KMS-11 (cell line): ENCODE data around the gene ITGB3.
A peak's percentile ranks its signal among the peaks of the same experiment; 100 is the strongest.

Source experiments
- H2AFZ ChIP-seq: fragments of 200-600 bp; sonication (generic); 2 replicates; pipeline ENCODE4 v1.6.1; 2016; ENCODE audit warnings: antibody characterized with exemption, mixed run types, low read depth
- H3K27ac ChIP-seq: fragments of 200-600 bp; sonication (generic); 2 replicates; pipeline ENCODE4 v1.6.1; 2016; ENCODE audit warnings: mild to moderate bottlenecking, mixed run types
- H3K27me3 ChIP-seq: fragments of 200-600 bp; sonication (generic); 2 replicates; pipeline ENCODE4 v1.6.1; 2017; ENCODE audit warnings: mild to moderate bottlenecking, low read depth, mixed run types, moderate library complexity; ENCODE audit not compliant: insufficient read depth
- H3K36me3 ChIP-seq: fragments of 200-600 bp; sonication (generic); 2 replicates; pipeline ENCODE4 v1.6.1; 2017; ENCODE audit warnings: mild to moderate bottlenecking, mixed run types; ENCODE audit not compliant: insufficient read depth
- H3K4me1 ChIP-seq: fragments of 200-600 bp; sonication (generic); 2 replicates; pipeline ENCODE4 v1.6.1; 2016; ENCODE audit warnings: mild to moderate bottlenecking, low read depth, mixed run types; ENCODE audit not compliant: poor library complexity, severe bottlenecking
- H3K4me2 ChIP-seq: fragments of 200-600 bp; sonication (generic); 2 replicates; pipeline ENCODE4 v1.7.0; 2016; ENCODE audit warnings: mild to moderate bottlenecking, mixed run types
- H3K4me3 ChIP-seq: fragments of 200-600 bp; sonication (generic); IDR thresholded peaks from 2 replicates; pipeline ENCODE4 v1.6.1; 2017; ENCODE audit warnings: low read depth, low read length, mixed read lengths; ENCODE audit not compliant: insufficient read depth
- H3K79me2 ChIP-seq: fragments of 200-600 bp; sonication (generic); 2 replicates; pipeline ENCODE4 v1.6.1; 2016; ENCODE audit warnings: low read depth, mixed run types; ENCODE audit not compliant: insufficient read depth
- H3K9ac ChIP-seq: fragments of 200-600 bp; sonication (generic); 2 replicates; pipeline ENCODE4 v1.6.1; 2016; ENCODE audit warnings: mild to moderate bottlenecking, mixed run types
- H4K20me1 ChIP-seq: fragments of 200-600 bp; sonication (generic); 2 replicates; pipeline ENCODE4 v1.6.1; 2016; ENCODE audit warnings: mild to moderate bottlenecking, mixed run types; ENCODE audit not compliant: insufficient read depth
- CTCF ChIP-seq: fragments of 200-600 bp; sonication (generic); conservative IDR thresholded peaks from 2 replicates; pipeline ENCODE4 v1.6.1; 2017; ENCODE audit warnings: low read depth, mild to moderate bottlenecking, antibody characterized with exemption, low read length, moderate library complexity, mixed read lengths

ITGB3 gene

GRCh38 chr17:47225436-47225858 lies 28.2 kb upstream of the ITGB3 start:
- no peaks in the 10 kb centered on the region for H3K36me3 ChIP-seq
- no peak overlapping the region for H2AFZ ChIP-seq
- H3K4me2 ChIP-seq, result no peak overlapping the region
- H3K4me3 ChIP-seq, result no peak overlapping the region
- H3K27ac ChIP-seq, result no peak overlapping the region
- no peak overlapping the region for H3K9ac ChIP-seq
- H4K20me1 ChIP-seq, result no peaks in the 10 kb centered on the region
- H3K27me3 ChIP-seq, result no peaks in the 10 kb centered on the region
- H3K79me2 ChIP-seq, result no peaks in the 10 kb centered on the region
- H3K4me1 ChIP-seq, result peaks cover 8% of the 10 kb centered on the region
- no peak for TF ChIP-seq CTCF

GRCh38 chr17:47225911-47226688 lies 27.5 kb upstream of the ITGB3 start:
- Histone ChIP-seq H3K27ac (no peak overlapping the region), H4K20me1 (no peaks in the 10 kb centered on the region), H3K36me3 (no peaks in the 10 kb centered on the region), H2AFZ (no peak overlapping the region), H3K4me1 (peaks cover 11% of the 10 kb centered on the region), H3K27me3 (no peaks in the 10 kb centered on the region), H3K4me3 (no peak overlapping the region), H3K9ac (no peak overlapping the region), H3K4me2 (no peak overlapping the region), H3K79me2 (no peaks in the 10 kb centered on the region)
- no peak for TF ChIP-seq CTCF

- TF ChIP-seq CTCF, result no peak
- H3K9ac ChIP-seq, result no peak overlapping the region
- no peaks in the 10 kb centered on the region for H4K20me1 ChIP-seq
- no peaks in the 10 kb centered on the region for H3K36me3 ChIP-seq
- no peak overlapping the region for H3K4me3 ChIP-seq
- no peak overlapping the region for H3K4me2 ChIP-seq
- no peaks in the 10 kb centered on the region for H3K27me3 ChIP-seq
- no peak overlapping the region for H3K27ac ChIP-seq
- H2AFZ ChIP-seq, result no peak overlapping the region
- peaks cover 15% of the 10 kb centered on the region for H3K4me1 ChIP-seq
- H3K79me2 ChIP-seq, result no peaks in the 10 kb centered on the region
These were observed 25.8 kb upstream of the ITGB3 start for GRCh38 chr17:47227862-47228261.

- Histone ChIP-seq H3K9ac (no peak overlapping the region), H3K36me3 (no peaks in the 10 kb centered on the region), H2AFZ (peak overlapping the region; percentile 89), H4K20me1 (no peaks in the 10 kb centered on the region), H3K4me3 (no peak overlapping the region), H3K4me2 (peak overlapping the region; percentile 52), H3K4me1 (peaks cover 15% of the 10 kb centered on the region), H3K27me3 (no peaks in the 10 kb centered on the region), H3K27ac (no peak overlapping the region), H3K79me2 (no peaks in the 10 kb centered on the region)
- TF ChIP-seq CTCF, result peak; percentile 95
These were observed 23.8 kb upstream of the ITGB3 start for GRCh38 chr17:47229535-47230443.
